Fibroblast of lung (primary cell): ENCODE data around the gene PDS5B. TPM values are rescaled to one million over a fixed set of nuclear protein-coding genes. Genes with fewer than 3 reads are reported as not detected.
A peak's percentile ranks its signal among the peaks of the same experiment; 100 is the strongest.

Experiments used
- DNase-seq, 2 donors: peaks; one replicate each; pipeline versions ENCODE4 v3.0.0 to v3.0.0-alpha.2; 2010; ENCODE audit warnings: low read depth in 2 of 2
- H2AFZ ChIP-seq: 2 replicates; pipeline ENCODE4 v1.5.1; 2012; ENCODE audit warnings: low read length, control low read depth, inconsistent platforms
- H3K27ac ChIP-seq: 2 replicates; pipeline ENCODE4 v1.5.1; 2011; ENCODE audit warnings: low read length, control low read depth; ENCODE audit not compliant: insufficient read depth
- H3K27me3 ChIP-seq: 2 replicates; pipeline ENCODE4 v1.5.1; 2011; ENCODE audit warnings: mild to moderate bottlenecking, low read length; ENCODE audit not compliant: control insufficient read depth, insufficient read depth
- H3K36me3 ChIP-seq: 2 replicates; pipeline ENCODE4 v1.5.1; 2011; ENCODE audit warnings: low read length; ENCODE audit not compliant: control insufficient read depth, insufficient read depth
- H3K4me1 ChIP-seq: 2 replicates; pipeline ENCODE4 v1.5.1; 2011; ENCODE audit warnings: low read length; ENCODE audit not compliant: control insufficient read depth, insufficient read depth; ENCODE audit errors: extremely low read depth
- H3K4me2 ChIP-seq: 2 replicates; pipeline ENCODE4 v1.5.1; 2011; ENCODE audit warnings: low read length, control low read depth; ENCODE audit not compliant: insufficient read depth; ENCODE audit errors: extremely low read depth
- H3K4me3 ChIP-seq, 4 experiments: fragments of 200-600 bp in 1 of 4; sonication (generic) in 1 of 4; replicated peaks in 1 of 4; 2 replicates each; pipeline ENCODE4 v1.5.1; 2011 to 2016; ENCODE audit warnings: low read length in 4 of 4, low read depth in 3 of 4, mild to moderate bottlenecking in 3 of 4, control low read depth in 2 of 4, inconsistent platforms in 1 of 4, mixed read lengths in 1 of 4; ENCODE audit not compliant: insufficient read depth in 1 of 4; ENCODE audit errors: control extremely low read depth in 1 of 4
- H3K79me2 ChIP-seq: 2 replicates; pipeline ENCODE4 v1.5.1; 2012; ENCODE audit warnings: mild to moderate bottlenecking, low read length, inconsistent platforms; ENCODE audit not compliant: control insufficient read depth, insufficient read depth
- H3K9ac ChIP-seq: 2 replicates; pipeline ENCODE4 v1.5.1; 2011; ENCODE audit warnings: mild to moderate bottlenecking, low read length, control low read depth; ENCODE audit not compliant: insufficient read depth
- H3K9me3 ChIP-seq: 2 replicates; pipeline ENCODE4 v1.5.1; 2012; ENCODE audit warnings: low read depth, low read length; ENCODE audit not compliant: control insufficient read depth, insufficient read depth
- H4K20me1 ChIP-seq: 2 replicates; pipeline ENCODE4 v1.5.1; 2011; ENCODE audit warnings: low read length; ENCODE audit not compliant: control insufficient read depth, insufficient read depth; ENCODE audit errors: extremely low read depth
- EZH2 ChIP-seq: IDR thresholded peaks from 2 replicates; pipeline ENCODE4 v1.5.1; 2012; ENCODE audit warnings: low read length, control low read depth, mild to moderate bottlenecking; ENCODE audit errors: missing control alignments
- polyA plus RNA-seq, 2 donors: library from polyadenylated mRNA; depleted of rRNA in 1 of 2; stranded (reverse) in 1 of 2; unstranded in 1 of 2; fragments of >200 nt; gene quantifications; 2 replicates each; pipeline ENCODE4 v1.2.1, GENCODE V29; 2011 to 2012; ENCODE audit warnings: missing spikeins in 1 of 2
- total RNA-seq: library from RNA; depleted of rRNA; stranded (reverse); fragments of >200 nt; gene quantifications from 2 replicates; pipeline ENCODE4 v1.2.1, GENCODE V29; 2014
- TF ChIP-seq, protein P1 (sequence below), 2 donors: IDR thresholded peaks in 1 of 2; conservative IDR thresholded peaks in 1 of 2; 1 replicate in 1 of 2; 2 replicates in 1 of 2; pipeline ENCODE4 v1.5.1; 2011 to 2012; ENCODE audit warnings: low read length in 2 of 2, control low read depth in 1 of 2, inconsistent platforms in 1 of 2, low read depth in 1 of 2, mild to moderate bottlenecking in 1 of 2

PDS5B gene
- total and polyA plus RNA-seq, 2 donors (not counting 1 experiment from before 2014, with no cell fraction given) = 18.6 to 25.6 TPM

DNA sequence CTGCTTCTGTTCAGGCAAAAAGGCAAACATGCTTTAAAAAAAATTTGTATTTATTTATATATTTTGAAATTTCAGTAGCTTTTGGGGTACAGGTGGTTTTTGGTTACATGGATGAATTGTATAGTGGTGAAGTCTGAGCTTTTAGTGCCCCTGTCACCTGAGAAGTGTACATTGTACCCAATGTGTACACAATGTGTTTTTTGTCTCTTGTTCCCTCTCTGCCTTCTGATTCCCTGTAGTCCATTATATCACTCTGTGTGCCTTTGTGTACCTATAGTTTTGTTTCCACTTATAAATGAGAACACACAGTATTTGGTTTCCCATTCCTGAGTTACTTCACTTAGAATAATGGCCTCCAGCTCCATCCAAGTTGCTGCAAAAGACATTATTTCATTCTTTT is 77.4 kb downstream of the PDS5B start:
- no peak overlapping the region for H2AFZ ChIP-seq
- no peak overlapping the region for H3K4me2 ChIP-seq
- H3K9ac ChIP-seq = no peak overlapping the region
- no peak overlapping the region for H3K4me3 ChIP-seq
- H3K27me3 ChIP-seq = no peaks in the 10 kb centered on the region
- peaks cover 8% of the 10 kb centered on the region for H3K4me1 ChIP-seq
- no peak for DNase-seq
- H3K79me2 ChIP-seq = no peaks in the 10 kb centered on the region
- TF ChIP-seq EZH2 = no peak
- TF ChIP-seq, protein P1, sequence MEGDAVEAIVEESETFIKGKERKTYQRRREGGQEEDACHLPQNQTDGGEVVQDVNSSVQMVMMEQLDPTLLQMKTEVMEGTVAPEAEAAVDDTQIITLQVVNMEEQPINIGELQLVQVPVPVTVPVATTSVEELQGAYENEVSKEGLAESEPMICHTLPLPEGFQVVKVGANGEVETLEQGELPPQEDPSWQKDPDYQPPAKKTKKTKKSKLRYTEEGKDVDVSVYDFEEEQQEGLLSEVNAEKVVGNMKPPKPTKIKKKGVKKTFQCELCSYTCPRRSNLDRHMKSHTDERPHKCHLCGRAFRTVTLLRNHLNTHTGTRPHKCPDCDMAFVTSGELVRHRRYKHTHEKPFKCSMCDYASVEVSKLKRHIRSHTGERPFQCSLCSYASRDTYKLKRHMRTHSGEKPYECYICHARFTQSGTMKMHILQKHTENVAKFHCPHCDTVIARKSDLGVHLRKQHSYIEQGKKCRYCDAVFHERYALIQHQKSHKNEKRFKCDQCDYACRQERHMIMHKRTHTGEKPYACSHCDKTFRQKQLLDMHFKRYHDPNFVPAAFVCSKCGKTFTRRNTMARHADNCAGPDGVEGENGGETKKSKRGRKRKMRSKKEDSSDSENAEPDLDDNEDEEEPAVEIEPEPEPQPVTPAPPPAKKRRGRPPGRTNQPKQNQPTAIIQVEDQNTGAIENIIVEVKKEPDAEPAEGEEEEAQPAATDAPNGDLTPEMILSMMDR (conservative IDR thresholded peaks at IDR 0.05 in 1 of 2, IDR thresholded peaks at IDR 0.05 in 1 of 2; ENCODE audit: low read depth in 1 of 2, low read length in 2 of 2) = no peak
- H3K9me3 ChIP-seq = no peaks in the 10 kb centered on the region
- H3K36me3 ChIP-seq = peaks cover 2% of the 10 kb centered on the region
- H4K20me1 ChIP-seq = no peaks in the 10 kb centered on the region
- no peak overlapping the region for H3K27ac ChIP-seq

DNA sequence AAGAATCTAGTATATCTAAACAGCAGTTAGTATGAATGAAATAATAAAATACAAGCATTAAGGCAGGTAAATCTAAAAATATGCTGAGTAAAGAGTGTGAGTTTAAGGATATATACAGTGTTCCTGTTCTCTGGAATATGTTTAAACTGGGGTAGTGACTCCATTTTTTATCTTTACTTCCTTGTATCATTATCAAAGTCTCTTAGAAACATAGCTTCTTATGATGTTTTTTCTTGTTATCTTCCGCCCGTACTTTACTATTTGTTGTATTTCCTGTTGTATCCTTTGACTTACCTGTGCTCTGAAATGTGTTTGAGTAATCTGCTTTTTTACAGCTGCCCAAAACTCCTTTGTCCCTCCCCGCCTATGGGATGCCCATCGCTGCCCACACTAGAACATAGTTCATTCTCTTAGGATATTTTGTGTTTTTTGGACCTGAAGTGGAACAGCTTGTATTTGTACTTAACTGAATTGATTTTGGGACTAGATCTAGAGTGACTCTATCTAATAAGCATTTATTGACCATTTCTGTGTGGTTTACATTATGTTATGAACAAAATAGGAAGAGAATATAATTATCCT is 80.8 kb downstream of the PDS5B start:
- Histone ChIP-seq H2AFZ (no peak overlapping the region), H3K79me2 (no peaks in the 10 kb centered on the region), H3K27ac (no peak overlapping the region), H3K36me3 (no peaks in the 10 kb centered on the region), H4K20me1 (no peaks in the 10 kb centered on the region), H3K4me1 (no peaks in the 10 kb centered on the region), H3K4me2 (no peak overlapping the region), H3K9me3 (no peaks in the 10 kb centered on the region), H3K27me3 (no peaks in the 10 kb centered on the region), H3K4me3 (no peak overlapping the region), H3K9ac (no peak overlapping the region)
- TF ChIP-seq, protein P1 (conservative IDR thresholded peaks at IDR 0.05 in 1 of 2, IDR thresholded peaks at IDR 0.05 in 1 of 2; ENCODE audit: low read depth in 1 of 2, low read length in 2 of 2) = no peak
- no peak for TF ChIP-seq EZH2
- DNase-seq = no peak

DNA sequence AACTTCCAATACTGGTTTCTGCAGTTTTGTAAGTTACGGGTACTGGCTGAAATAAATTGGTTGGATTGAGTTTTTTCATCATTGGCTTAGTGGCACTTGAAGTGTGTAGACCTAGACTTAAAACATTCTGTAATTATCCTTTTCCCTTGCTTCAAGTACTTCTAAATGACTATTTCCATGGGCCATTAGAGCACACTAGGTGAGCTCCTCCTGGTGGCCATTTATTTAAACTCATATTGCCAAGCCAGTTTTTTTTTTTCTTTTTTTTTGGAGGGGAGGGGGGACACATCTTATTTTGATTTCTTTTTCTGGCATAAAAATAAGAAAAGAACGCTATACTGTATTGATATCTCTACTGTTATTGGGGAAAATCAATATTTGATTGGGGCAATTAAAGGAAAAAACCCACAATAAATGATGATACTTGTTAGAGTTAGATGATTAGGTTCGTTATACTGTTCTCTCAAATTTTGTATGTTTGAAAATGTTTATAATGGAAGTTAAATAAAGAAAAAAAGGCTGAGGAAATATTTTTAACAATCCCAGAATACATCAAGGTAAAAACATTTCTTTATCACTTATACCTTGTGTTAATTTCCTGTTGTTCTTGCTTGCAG is 82.9 kb downstream of the PDS5B start:
- TF ChIP-seq EZH2 = no peak
- TF ChIP-seq, protein P1 (conservative IDR thresholded peaks at IDR 0.05 in 1 of 2, IDR thresholded peaks at IDR 0.05 in 1 of 2; ENCODE audit: low read depth in 1 of 2, low read length in 2 of 2) = peak; percentile 65 to 74
- Histone ChIP-seq H3K36me3 (no peaks in the 10 kb centered on the region), H3K4me3 (no peak overlapping the region), H2AFZ (no peak overlapping the region), H3K4me2 (no peak overlapping the region), H3K27me3 (no peaks in the 10 kb centered on the region), H3K27ac (no peak overlapping the region), H4K20me1 (no peaks in the 10 kb centered on the region), H3K9me3 (no peaks in the 10 kb centered on the region), H3K4me1 (no peaks in the 10 kb centered on the region), H3K9ac (no peak overlapping the region), H3K79me2 (no peaks in the 10 kb centered on the region)
- DNase-seq = peak; percentile 55 to 75
